ENCODE results near the gene PARD3.

PARD3 gene

GRCh38 chr10:34106356-34106885 is 708.7 kb downstream of the PARD3 start:
- TF ChIP-seq, protein P1, sequence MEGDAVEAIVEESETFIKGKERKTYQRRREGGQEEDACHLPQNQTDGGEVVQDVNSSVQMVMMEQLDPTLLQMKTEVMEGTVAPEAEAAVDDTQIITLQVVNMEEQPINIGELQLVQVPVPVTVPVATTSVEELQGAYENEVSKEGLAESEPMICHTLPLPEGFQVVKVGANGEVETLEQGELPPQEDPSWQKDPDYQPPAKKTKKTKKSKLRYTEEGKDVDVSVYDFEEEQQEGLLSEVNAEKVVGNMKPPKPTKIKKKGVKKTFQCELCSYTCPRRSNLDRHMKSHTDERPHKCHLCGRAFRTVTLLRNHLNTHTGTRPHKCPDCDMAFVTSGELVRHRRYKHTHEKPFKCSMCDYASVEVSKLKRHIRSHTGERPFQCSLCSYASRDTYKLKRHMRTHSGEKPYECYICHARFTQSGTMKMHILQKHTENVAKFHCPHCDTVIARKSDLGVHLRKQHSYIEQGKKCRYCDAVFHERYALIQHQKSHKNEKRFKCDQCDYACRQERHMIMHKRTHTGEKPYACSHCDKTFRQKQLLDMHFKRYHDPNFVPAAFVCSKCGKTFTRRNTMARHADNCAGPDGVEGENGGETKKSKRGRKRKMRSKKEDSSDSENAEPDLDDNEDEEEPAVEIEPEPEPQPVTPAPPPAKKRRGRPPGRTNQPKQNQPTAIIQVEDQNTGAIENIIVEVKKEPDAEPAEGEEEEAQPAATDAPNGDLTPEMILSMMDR (IDR thresholded peaks at IDR 0.05; ENCODE audit: insufficient read depth, low read depth, low read length, missing control alignments): no peak
- no peak for DNase-seq (ENCODE audit: low read depth)
- H3K4me3 ChIP-seq (ENCODE audit: low read depth, low read length): no peak overlapping the region

DNA sequence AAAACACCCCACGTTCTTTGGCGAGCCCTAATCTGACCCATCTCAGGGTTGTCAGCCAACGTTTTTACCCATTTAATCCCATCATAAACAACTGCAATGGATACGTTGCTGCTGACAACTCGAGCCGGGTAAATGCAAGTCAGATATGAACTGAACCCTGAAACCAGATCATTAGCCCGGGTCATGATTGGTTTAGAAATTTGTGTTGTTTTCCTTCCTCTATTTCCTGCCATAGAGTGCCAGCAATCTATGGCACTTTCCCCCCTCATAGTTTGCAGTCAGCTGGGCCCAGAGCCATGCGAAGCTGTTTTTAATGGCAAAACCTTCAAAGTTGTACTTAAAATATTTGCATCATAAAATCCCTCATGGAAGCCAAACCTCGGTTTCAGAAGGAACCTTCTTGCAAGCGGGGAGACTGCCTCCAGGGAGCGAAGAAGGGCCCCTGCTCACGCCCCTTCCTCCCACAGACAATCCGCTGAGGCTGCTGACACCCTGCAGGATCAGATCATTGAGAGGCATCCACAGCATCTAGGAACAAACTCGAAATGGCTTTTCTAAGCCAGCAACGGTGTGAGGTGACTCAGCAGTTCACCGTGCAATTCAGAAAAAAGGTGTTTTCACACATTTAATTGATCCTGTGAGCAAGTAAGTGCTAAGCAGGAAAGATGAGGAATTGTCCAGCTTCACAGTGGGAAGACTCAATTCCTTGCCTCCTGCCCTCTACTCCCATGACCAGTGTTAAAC is 710.1 kb downstream of the PARD3 start:
- no peak for DNase-seq (ENCODE audit: low read depth)
- H3K4me3 ChIP-seq (ENCODE audit: low read depth, low read length): no peak overlapping the region
- TF ChIP-seq, protein P1 (IDR thresholded peaks at IDR 0.05; ENCODE audit: insufficient read depth, low read depth, low read length, missing control alignments): no peak

DNA sequence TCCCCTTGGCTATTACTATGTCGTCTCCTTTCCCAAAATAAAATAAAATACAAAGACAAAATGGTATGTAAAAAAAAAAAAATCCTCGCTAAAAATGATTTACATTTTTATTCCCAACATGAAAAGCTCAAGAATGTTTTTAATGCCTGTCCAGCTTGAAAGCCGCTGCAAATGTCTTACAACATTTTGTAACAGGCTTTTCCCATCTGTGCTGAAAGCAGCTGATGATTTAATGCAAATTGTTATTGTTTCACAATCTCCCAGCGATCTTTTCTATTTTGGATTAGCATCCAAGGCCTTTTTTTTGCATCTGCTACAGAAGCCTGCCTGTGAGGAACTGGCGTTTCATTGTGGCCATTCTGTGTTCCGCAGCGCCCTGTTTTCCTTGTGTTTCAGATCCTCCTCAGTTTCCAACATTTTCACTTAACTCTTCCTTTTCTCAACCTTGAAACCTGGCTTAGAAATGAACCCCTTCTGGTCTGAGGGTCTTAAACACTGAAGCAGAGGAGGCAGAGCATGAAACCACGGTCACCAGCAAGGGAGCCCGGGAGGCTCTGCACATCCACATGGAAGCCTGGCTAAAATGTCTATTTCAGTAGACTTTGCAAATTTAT is 712.1 kb downstream of the PARD3 start:
- H3K4me3 ChIP-seq (ENCODE audit: low read depth, low read length): no peak overlapping the region
- TF ChIP-seq, protein P1 (IDR thresholded peaks at IDR 0.05; ENCODE audit: insufficient read depth, low read depth, low read length, missing control alignments): no peak
- no peak for DNase-seq (ENCODE audit: low read depth)

GRCh38 chr10:34102237-34102673 is 712.8 kb downstream of the PARD3 start:
- DNase-seq (ENCODE audit: low read depth): no peak
- TF ChIP-seq, protein P1 (IDR thresholded peaks at IDR 0.05; ENCODE audit: insufficient read depth, low read depth, low read length, missing control alignments): no peak
- no peak overlapping the region for H3K4me3 ChIP-seq (ENCODE audit: low read depth, low read length)

- TF ChIP-seq, protein P1 (IDR thresholded peaks at IDR 0.05; ENCODE audit: insufficient read depth, low read depth, low read length, missing control alignments): no peak
- DNase-seq (ENCODE audit: low read depth): no peak
- H3K4me3 ChIP-seq (ENCODE audit: low read depth, low read length): no peak overlapping the region
Measured at GRCh38 chr10:34101001-34101400, 714.1 kb downstream of the PARD3 start.

DNA sequence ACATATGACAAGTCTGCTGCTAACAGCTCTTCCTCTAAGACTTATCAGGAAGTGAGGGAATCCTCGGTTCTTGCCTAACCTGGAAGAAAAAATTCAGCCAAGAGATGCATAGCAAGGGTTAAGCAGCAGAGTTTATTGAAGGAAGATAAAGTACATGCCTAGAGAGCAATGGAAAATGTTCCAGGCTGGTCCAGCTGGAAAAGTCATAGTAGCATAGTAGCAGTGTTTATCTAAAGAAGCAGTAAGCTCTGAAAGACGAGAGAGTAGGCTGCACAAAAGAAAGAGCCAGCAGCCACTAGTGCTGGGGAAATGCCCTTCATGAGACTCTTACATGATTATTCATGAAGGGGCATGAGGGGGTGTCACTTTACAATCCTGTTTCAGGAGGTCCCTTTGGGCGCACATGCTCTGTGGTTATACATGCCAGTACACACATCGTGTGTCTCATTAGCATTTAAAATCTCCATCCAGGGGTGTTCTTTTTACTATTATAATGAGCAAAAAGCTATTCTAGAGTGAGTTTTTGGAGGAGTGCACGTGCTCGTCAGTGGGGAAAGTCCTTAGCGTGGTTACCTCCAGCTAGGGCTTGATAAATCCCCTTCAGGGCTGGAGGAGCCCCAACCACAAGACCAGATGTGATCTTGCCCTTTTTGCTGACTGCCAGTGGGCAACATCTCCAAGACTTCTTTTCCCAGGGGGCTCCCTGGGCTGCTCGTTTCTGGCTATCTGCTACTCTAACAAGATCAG is 716.1 kb downstream of the PARD3 start:
- TF ChIP-seq, protein P1 (IDR thresholded peaks at IDR 0.05; ENCODE audit: insufficient read depth, low read depth, low read length, missing control alignments): no peak
- no peak overlapping the region for H3K4me3 ChIP-seq (ENCODE audit: low read depth, low read length)
- peak; percentile 4 for DNase-seq (ENCODE audit: low read depth)
